Mammary epithelial cell (primary cell): ENCODE results near the gene CRMP1.

ENCODE experiments used
- EZH2 ChIP-seq: IDR thresholded peaks from 2 replicates; pipeline ENCODE4 v1.6.1; 2012; ENCODE audit warnings: low read length, inconsistent platforms, borderline replicate concordance
- TF ChIP-seq, protein P1 (sequence below), 2 donors: IDR thresholded peaks in 1 of 2; conservative IDR thresholded peaks in 1 of 2; 2 replicates each; pipeline ENCODE4 v1.5.1; 2011 to 2012; ENCODE audit warnings: inconsistent platforms in 2 of 2, low read length in 2 of 2, mild to moderate bottlenecking in 2 of 2, control low read depth in 1 of 2, low read depth in 1 of 2; ENCODE audit not compliant: insufficient read depth in 1 of 2; ENCODE audit errors: extremely low read depth in 1 of 2

DNA sequence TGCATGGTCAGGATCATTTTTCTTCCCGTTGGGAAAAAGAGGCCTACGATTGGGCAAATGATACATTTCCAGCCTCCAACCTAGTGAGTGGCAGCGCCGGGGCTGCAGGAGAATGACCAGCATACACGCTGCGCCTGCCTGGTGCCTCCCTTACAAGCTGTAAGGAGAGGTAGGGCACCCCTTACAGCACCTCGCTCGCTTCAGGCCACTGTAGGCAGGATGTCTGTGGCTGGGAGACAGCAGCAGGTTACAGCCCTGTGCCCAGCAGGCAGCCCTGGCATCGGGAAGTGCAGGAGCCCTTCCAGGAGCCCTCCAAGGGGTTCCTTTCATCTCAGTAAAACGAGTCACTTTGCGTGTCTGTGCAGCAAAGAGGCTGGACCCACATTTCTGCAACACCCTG is 93.5 kb downstream of the CRMP1 start:
- TF ChIP-seq, protein P1, sequence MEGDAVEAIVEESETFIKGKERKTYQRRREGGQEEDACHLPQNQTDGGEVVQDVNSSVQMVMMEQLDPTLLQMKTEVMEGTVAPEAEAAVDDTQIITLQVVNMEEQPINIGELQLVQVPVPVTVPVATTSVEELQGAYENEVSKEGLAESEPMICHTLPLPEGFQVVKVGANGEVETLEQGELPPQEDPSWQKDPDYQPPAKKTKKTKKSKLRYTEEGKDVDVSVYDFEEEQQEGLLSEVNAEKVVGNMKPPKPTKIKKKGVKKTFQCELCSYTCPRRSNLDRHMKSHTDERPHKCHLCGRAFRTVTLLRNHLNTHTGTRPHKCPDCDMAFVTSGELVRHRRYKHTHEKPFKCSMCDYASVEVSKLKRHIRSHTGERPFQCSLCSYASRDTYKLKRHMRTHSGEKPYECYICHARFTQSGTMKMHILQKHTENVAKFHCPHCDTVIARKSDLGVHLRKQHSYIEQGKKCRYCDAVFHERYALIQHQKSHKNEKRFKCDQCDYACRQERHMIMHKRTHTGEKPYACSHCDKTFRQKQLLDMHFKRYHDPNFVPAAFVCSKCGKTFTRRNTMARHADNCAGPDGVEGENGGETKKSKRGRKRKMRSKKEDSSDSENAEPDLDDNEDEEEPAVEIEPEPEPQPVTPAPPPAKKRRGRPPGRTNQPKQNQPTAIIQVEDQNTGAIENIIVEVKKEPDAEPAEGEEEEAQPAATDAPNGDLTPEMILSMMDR (conservative IDR thresholded peaks at IDR 0.05 in 1 of 2, IDR thresholded peaks at IDR 0.05 in 1 of 2; ENCODE audit: extremely low read depth in 1 of 2, insufficient read depth in 1 of 2, low read depth in 1 of 2, low read length in 2 of 2) = no peak
- no peak for TF ChIP-seq EZH2
